DOHH2 (cell line): ENCODE data around the gene UACA.

Experiments
- H3F3A ChIP-seq: fragments of 200-600 bp; sonication (generic), shearing (Covaris generic); 2 replicates; pipeline ENCODE4 v1.6.0; 2016; ENCODE audit warnings: antibody characterized with exemption, mild to moderate bottlenecking; ENCODE audit not compliant: control insufficient read depth, insufficient read depth
- H3K27ac ChIP-seq: fragments of 200-600 bp; sonication (generic); 2 replicates; pipeline ENCODE4 v1.5.1; 2014; ENCODE audit warnings: low read depth, mild to moderate bottlenecking, low read length, moderate library complexity
- H3K27me3 ChIP-seq: fragments of 200-600 bp; sonication (generic); 2 replicates; pipeline ENCODE4 v1.6.1; 2014; ENCODE audit warnings: mild to moderate bottlenecking, low read length, mixed read lengths; ENCODE audit not compliant: control insufficient read depth
- H3K36me3 ChIP-seq: fragments of 200-600 bp; sonication (generic); 2 replicates; pipeline ENCODE4 v1.6.1; 2014; ENCODE audit warnings: mild to moderate bottlenecking, low read length, moderate library complexity, mixed read lengths; ENCODE audit not compliant: control insufficient read depth
- H3K4me1 ChIP-seq: fragments of 200-600 bp; sonication (generic); 2 replicates; pipeline ENCODE4 v1.6.1; 2014; ENCODE audit warnings: mild to moderate bottlenecking, low read length, mixed read lengths; ENCODE audit not compliant: control insufficient read depth
- H3K4me2 ChIP-seq: fragments of 200-600 bp; sonication (generic); 2 replicates; pipeline ENCODE4 v1.6.0; 2014; ENCODE audit warnings: mild to moderate bottlenecking, low read length, moderate library complexity
- H3K4me3 ChIP-seq: fragments of 200-600 bp; sonication (generic); 2 replicates; pipeline ENCODE4 v1.5.1; 2014; ENCODE audit warnings: mild to moderate bottlenecking, low read length, mixed read lengths
- H3K79me2 ChIP-seq: fragments of 200-600 bp; sonication (generic); 2 replicates; pipeline ENCODE4 v1.6.1; 2014; ENCODE audit warnings: mild to moderate bottlenecking, low read length, mixed read lengths; ENCODE audit not compliant: control insufficient read depth
- H3K9me2 ChIP-seq: fragments of 200-600 bp; sonication (generic); replicated peaks from 2 replicates; pipeline ENCODE4 v1.6.1; 2014; ENCODE audit warnings: mild to moderate bottlenecking, low read length, mixed read lengths; ENCODE audit not compliant: control insufficient read depth
- H3K9me3 ChIP-seq: fragments of 200-600 bp; sonication (generic); 2 replicates; pipeline ENCODE4 v1.6.1; 2014; ENCODE audit warnings: antibody characterized with exemption, low read length, mixed read lengths; ENCODE audit not compliant: control insufficient read depth, insufficient read depth
- H4K20me1 ChIP-seq: fragments of 200-600 bp; sonication (generic); 2 replicates; pipeline ENCODE4 v1.6.0; 2014; ENCODE audit warnings: low read depth, mild to moderate bottlenecking, antibody characterized with exemption, low read length, moderate library complexity; ENCODE audit not compliant: control insufficient read depth, insufficient read depth
- CTCF ChIP-seq: fragments of 200-600 bp; sonication (generic); IDR thresholded peaks from one replicate; pipeline ENCODE4 v1.5.1; 2014; ENCODE audit warnings: antibody characterized with exemption, mild to moderate bottlenecking, low read depth, low read length; ENCODE audit not compliant: poor library complexity, severe bottlenecking
- EZH2phosphoT487 ChIP-seq: fragments of 200-600 bp; sonication (generic); IDR thresholded peaks from 2 replicates; pipeline ENCODE4 v1.6.1; 2017; ENCODE audit warnings: borderline replicate concordance, mild to moderate bottlenecking, antibody characterized with exemption, low read length, moderate library complexity, mixed read lengths

The UACA gene

GRCh38 chr15:70766597-70766996 lies 3.2 kb upstream of the UACA start:
- H3K27ac ChIP-seq, result no peak overlapping the region
- TF ChIP-seq CTCF (no peak), EZH2phosphoT487 (no peak)
- H3K4me1 ChIP-seq, result no peaks in the 10 kb centered on the region
- no peaks in the 10 kb centered on the region for H3K79me2 ChIP-seq
- no peaks in the 10 kb centered on the region for H3K9me3 ChIP-seq
- no peaks in the 10 kb centered on the region for H3K9me2 ChIP-seq
- H4K20me1 ChIP-seq, result no peaks in the 10 kb centered on the region
- no peaks in the 10 kb centered on the region for H3F3A ChIP-seq
- H3K36me3 ChIP-seq, result no peaks in the 10 kb centered on the region
- no peaks in the 10 kb centered on the region for H3K27me3 ChIP-seq
- no peak overlapping the region for H3K4me2 ChIP-seq
- H3K4me3 ChIP-seq, result no peak overlapping the region

- Histone ChIP-seq H3F3A (no peaks in the 10 kb centered on the region), H3K9me2 (no peaks in the 10 kb centered on the region), H3K4me2 (no peak overlapping the region), H4K20me1 (no peaks in the 10 kb centered on the region), H3K9me3 (no peaks in the 10 kb centered on the region), H3K27ac (no peak overlapping the region), H3K4me3 (no peak overlapping the region), H3K27me3 (no peaks in the 10 kb centered on the region), H3K4me1 (no peaks in the 10 kb centered on the region), H3K79me2 (no peaks in the 10 kb centered on the region), H3K36me3 (no peaks in the 10 kb centered on the region)
- TF ChIP-seq EZH2phosphoT487 (no peak), CTCF (no peak)
Measured at GRCh38 chr15:70765504-70766281, 2.3 kb upstream of the UACA start.

GRCh38 chr15:70763950-70764730 lies 782 bp upstream of the UACA start:
- TF ChIP-seq CTCF (no peak), EZH2phosphoT487 (no peak)
- Histone ChIP-seq H3K4me3 (no peak overlapping the region), H3K79me2 (no peaks in the 10 kb centered on the region), H3K9me2 (no peaks in the 10 kb centered on the region), H3F3A (no peaks in the 10 kb centered on the region), H3K27ac (no peak overlapping the region), H3K27me3 (no peaks in the 10 kb centered on the region), H3K4me1 (no peaks in the 10 kb centered on the region), H4K20me1 (no peaks in the 10 kb centered on the region), H3K36me3 (no peaks in the 10 kb centered on the region), H3K4me2 (no peak overlapping the region), H3K9me3 (no peaks in the 10 kb centered on the region)
